Muscle layer of colon (tissue), 2 donors: ENCODE data around the gene ITPRIPL1.

Experiments
- H3K27ac ChIP-seq: one replicate; pipeline ENCODE4 v1.7.0; 2013; ENCODE audit warnings: low read depth, mild to moderate bottlenecking, low read length, moderate library complexity
- H3K27me3 ChIP-seq, 2 donors: one replicate each; pipeline ENCODE4 v1.7.0; 2013; ENCODE audit warnings: low read length in 2 of 2, mild to moderate bottlenecking in 2 of 2; ENCODE audit not compliant: insufficient read depth in 2 of 2, control insufficient read depth in 1 of 2
- H3K36me3 ChIP-seq: one replicate; pipeline ENCODE4 v1.7.0; 2013; ENCODE audit warnings: mild to moderate bottlenecking, low read length; ENCODE audit not compliant: insufficient read depth
- H3K4me1 ChIP-seq: one replicate; pipeline ENCODE4 v1.7.0; 2013; ENCODE audit warnings: mild to moderate bottlenecking, low read length; ENCODE audit not compliant: insufficient read depth
- H3K4me3 ChIP-seq, 2 donors: one replicate each; pipeline ENCODE4 v1.7.0; 2013; ENCODE audit warnings: low read length in 2 of 2, low read depth in 1 of 2, mild to moderate bottlenecking in 1 of 2, moderate library complexity in 1 of 2
- H3K9ac ChIP-seq: one replicate; pipeline ENCODE4 v1.7.0; 2013; ENCODE audit warnings: low read length
- H3K9me3 ChIP-seq: one replicate; pipeline ENCODE4 v1.7.0; 2013; ENCODE audit warnings: mild to moderate bottlenecking, low read length
- donor health status: abdominal sarcoma.
- donor health status: Adenocarcinoma of cecum.

The ITPRIPL1 gene

GRCh38 chr2:96308248-96308647 is 16.9 kb upstream of the ITPRIPL1 start:
- Histone ChIP-seq H3K27ac (no peak overlapping the region), H3K9me3 (no peaks in the 10 kb centered on the region), H3K27me3 (no peaks in the 10 kb centered on the region), H3K36me3 (peaks cover 4% of the 10 kb centered on the region), H3K4me1 (peaks cover 21% of the 10 kb centered on the region), H3K4me3 (no peak overlapping the region), H3K9ac (no peak overlapping the region)

GRCh38 chr2:96315005-96315399 is 10.1 kb upstream of the ITPRIPL1 start:
- H3K9me3 ChIP-seq = no peaks in the 10 kb centered on the region
- H3K4me1 ChIP-seq = no peaks in the 10 kb centered on the region
- no peak overlapping the region for H3K9ac ChIP-seq
- no peak overlapping the region for H3K4me3 ChIP-seq
- peaks cover 0 to 2% of the 10 kb centered on the region in 2 donors for H3K27me3 ChIP-seq
- H3K27ac ChIP-seq = no peak overlapping the region
- no peaks in the 10 kb centered on the region for H3K36me3 ChIP-seq

- Histone ChIP-seq H3K9me3 (no peaks in the 10 kb centered on the region), H3K4me3 (no peak overlapping the region), H3K27ac (no peak overlapping the region), H3K9ac (no peak overlapping the region), H3K36me3 (no peaks in the 10 kb centered on the region), H3K27me3 (peaks cover 2 to 7% of the 10 kb centered on the region in 2 donors), H3K4me1 (no peaks in the 10 kb centered on the region)
Observed at GRCh38 chr2:96315400-96316071, 9.6 kb upstream of the ITPRIPL1 start.

GRCh38 chr2:96316999-96317398 is 8.1 kb upstream of the ITPRIPL1 start:
- Histone ChIP-seq H3K9me3 (no peaks in the 10 kb centered on the region), H3K27ac (no peak overlapping the region), H3K27me3 (peaks cover 9 to 21% of the 10 kb centered on the region in 2 donors), H3K4me1 (peaks cover 7% of the 10 kb centered on the region), H3K36me3 (no peaks in the 10 kb centered on the region), H3K9ac (no peak overlapping the region), H3K4me3 (no peak overlapping the region)

- H3K36me3 ChIP-seq = no peaks in the 10 kb centered on the region
- no peaks in the 10 kb centered on the region for H3K9me3 ChIP-seq
- H3K4me3 ChIP-seq = no peak overlapping the region
- H3K4me1 ChIP-seq = peaks cover 9% of the 10 kb centered on the region
- H3K9ac ChIP-seq = no peak overlapping the region
- H3K27ac ChIP-seq = no peak overlapping the region
- H3K27me3 ChIP-seq = peaks cover 10 to 27% of the 10 kb centered on the region in 2 donors
Observed at GRCh38 chr2:96317584-96317997, 7.5 kb upstream of the ITPRIPL1 start.

- H3K27ac ChIP-seq = no peak overlapping the region
- H3K4me3 ChIP-seq = no peak overlapping the region
- H3K27me3 ChIP-seq = peaks cover 18 to 38% of the 10 kb centered on the region in 2 donors
- peaks cover 9% of the 10 kb centered on the region for H3K4me1 ChIP-seq
- H3K9ac ChIP-seq = no peak overlapping the region
- no peaks in the 10 kb centered on the region for H3K9me3 ChIP-seq
- no peaks in the 10 kb centered on the region for H3K36me3 ChIP-seq
Observed at GRCh38 chr2:96318723-96319122, 6.4 kb upstream of the ITPRIPL1 start.

GRCh38 chr2:96319396-96319795 is 5.7 kb upstream of the ITPRIPL1 start:
- H3K9ac ChIP-seq = no peak overlapping the region
- no peaks in the 10 kb centered on the region for H3K36me3 ChIP-seq
- H3K4me1 ChIP-seq = peaks cover 9% of the 10 kb centered on the region
- no peak overlapping the region for H3K27ac ChIP-seq
- no peaks in the 10 kb centered on the region for H3K9me3 ChIP-seq
- H3K4me3 ChIP-seq = no peak overlapping the region
- peaks cover 24 to 44% of the 10 kb centered on the region in 2 donors for H3K27me3 ChIP-seq

- Histone ChIP-seq H3K4me3 (no peak overlapping the region), H3K27ac (no peak overlapping the region), H3K36me3 (no peaks in the 10 kb centered on the region), H3K27me3 (peaks cover 33 to 53% of the 10 kb centered on the region in 2 donors), H3K9ac (no peak overlapping the region), H3K4me1 (peaks cover 9% of the 10 kb centered on the region), H3K9me3 (no peaks in the 10 kb centered on the region)
Observed at GRCh38 chr2:96320326-96320725, 4.8 kb upstream of the ITPRIPL1 start.

- Histone ChIP-seq H3K27ac (no peak overlapping the region), H3K4me1 (peaks cover 9% of the 10 kb centered on the region), H3K27me3 (peaks cover 38 to 60% of the 10 kb centered on the region in 2 donors)
Observed at GRCh38 chr2:96320728-96321622, 4.1 kb upstream of the ITPRIPL1 start.

GRCh38 chr2:96323849-96324248 is 1.3 kb upstream of the ITPRIPL1 start:
- Histone ChIP-seq H3K4me1 (peaks cover 9% of the 10 kb centered on the region), H3K9ac (no peak overlapping the region), H3K9me3 (no peaks in the 10 kb centered on the region), H3K36me3 (no peaks in the 10 kb centered on the region), H3K4me3 (no peak overlapping the region), H3K27me3 (peaks cover 38 to 63% of the 10 kb centered on the region in 2 donors), H3K27ac (no peak overlapping the region)

More at GRCh38 chr2:96320728-96321622, 4.1 kb upstream of the ITPRIPL1 start:
- no peaks in the 10 kb centered on the region for H3K9me3 ChIP-seq
- H3K9ac ChIP-seq = no peak overlapping the region
- peak overlapping the region; percentile 56 to 81 for H3K4me3 ChIP-seq
- H3K36me3 ChIP-seq = no peaks in the 10 kb centered on the region

GRCh38 chr2:96324721-96325040 is 436 bp upstream of the ITPRIPL1 start:
- Histone ChIP-seq H3K9me3 (no peaks in the 10 kb centered on the region), H3K4me1 (peaks cover 9% of the 10 kb centered on the region), H3K27me3 (peaks cover 38 to 63% of the 10 kb centered on the region in 2 donors), H3K36me3 (no peaks in the 10 kb centered on the region), H3K9ac (no peak overlapping the region), H3K27ac (no peak overlapping the region), H3K4me3 (peak overlapping the region; percentile 33 to 49)
